Mesendoderm (in vitro differentiated cells): ENCODE measurements around the gene PEX1.

Source experiments
- DNase-seq: peaks from one replicate; pipeline ENCODE4 v3.0.0; 2013
- H2AK5ac ChIP-seq: 2 replicates; pipeline ENCODE4 v1.6.1; 2013; ENCODE audit warnings: low read length, inconsistent platforms
- H2BK120ac ChIP-seq: 2 replicates; pipeline ENCODE4 v1.6.1; 2013; ENCODE audit warnings: low read depth, mild to moderate bottlenecking, low read length, moderate library complexity, mixed read lengths
- H2BK15ac ChIP-seq: replicated peaks from 2 replicates; pipeline ENCODE4 v1.6.1; 2013; ENCODE audit warnings: low read depth, mild to moderate bottlenecking, moderate library complexity
- H2BK5ac ChIP-seq: 2 replicates; pipeline ENCODE4 v1.6.1; 2013; ENCODE audit warnings: low read length, inconsistent platforms
- H3K18ac ChIP-seq: 2 replicates; pipeline ENCODE4 v1.6.1; 2013; ENCODE audit warnings: mild to moderate bottlenecking, low read length, mixed read lengths
- H3K23ac ChIP-seq: one replicate; pipeline ENCODE4 v1.6.1; 2013; ENCODE audit warnings: low read length
- H3K27ac ChIP-seq: 2 replicates; pipeline ENCODE4 v1.5.1; 2013; ENCODE audit warnings: low read depth, mild to moderate bottlenecking, inconsistent platforms, low read length, moderate library complexity
- H3K27me3 ChIP-seq: 2 replicates; pipeline ENCODE4 v1.6.1; 2013; ENCODE audit warnings: low read length, control low read depth, mild to moderate bottlenecking, inconsistent platforms; ENCODE audit not compliant: insufficient read depth, poor library complexity
- H3K36me3 ChIP-seq: 2 replicates; pipeline ENCODE4 v1.6.1; 2013; ENCODE audit warnings: low read length, inconsistent platforms; ENCODE audit not compliant: control insufficient read depth, insufficient read depth
- H3K4ac ChIP-seq: one replicate; pipeline ENCODE4 v1.6.1; 2013; ENCODE audit warnings: low read depth, mild to moderate bottlenecking, low read length, moderate library complexity
- H3K4me1 ChIP-seq: 2 replicates; pipeline ENCODE4 v1.6.1; 2013; ENCODE audit warnings: low read depth, low read length, inconsistent platforms; ENCODE audit not compliant: control insufficient read depth
- H3K4me2 ChIP-seq: 2 replicates; pipeline ENCODE4 v1.6.1; 2013; ENCODE audit warnings: low read length
- H3K4me3 ChIP-seq: 2 replicates; pipeline ENCODE4 v1.5.1; 2013; ENCODE audit warnings: mild to moderate bottlenecking, low read length
- H3K56ac ChIP-seq: one replicate; pipeline ENCODE4 v1.6.1; 2013; ENCODE audit warnings: low read length
- H3K79me1 ChIP-seq: 2 replicates; pipeline ENCODE4 v1.6.1; 2013; ENCODE audit warnings: low read length, inconsistent platforms
- H3K79me2 ChIP-seq: 2 replicates; pipeline ENCODE4 v1.6.1; 2013; ENCODE audit warnings: mild to moderate bottlenecking, low read length; ENCODE audit not compliant: control insufficient read depth, insufficient read depth
- H3K9ac ChIP-seq: 2 replicates; pipeline ENCODE4 v1.6.1; 2013; ENCODE audit warnings: low read length, inconsistent platforms
- H4K5ac ChIP-seq: one replicate; pipeline ENCODE4 v1.6.1; 2013; ENCODE audit warnings: low read length
- H4K8ac ChIP-seq: one replicate; pipeline ENCODE4 v1.6.1; 2013; ENCODE audit warnings: low read depth, mild to moderate bottlenecking, control low read depth, low read length, moderate library complexity
- WGBS: extraction: QIAGEN DNeasy Blood & Tissue Kit; methylation state at CpG from one replicate; pipeline ENCODE4 v1.1.7; 2013; ENCODE audit warnings: low lambda C conversion rate, missing lambda C conversion rate; ENCODE audit not compliant: insufficient coverage; ENCODE audit errors: extremely low coverage; 5-methylcytosine and 5-hydroxymethylcytosine counted together

The PEX1 gene

DNA sequence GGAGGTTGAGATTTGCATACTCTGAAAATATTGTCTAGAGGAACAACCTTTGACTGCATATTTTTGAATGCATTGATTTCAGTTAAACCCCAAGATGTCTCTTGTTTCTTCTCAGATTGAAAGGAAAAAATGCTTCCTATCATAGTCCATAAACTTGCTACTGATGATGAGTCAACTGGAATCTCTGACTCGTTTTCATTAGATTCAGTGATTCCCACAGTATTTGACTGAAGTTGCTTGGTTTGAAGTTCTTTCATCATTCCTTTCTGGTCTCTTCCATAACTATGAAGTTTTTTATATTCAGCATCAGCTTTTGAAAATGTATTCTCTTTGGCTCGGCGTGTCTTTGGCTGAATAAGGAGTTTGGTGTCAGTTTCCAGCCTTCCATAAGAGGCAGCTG is 10.7 kb downstream of the PEX1 start:
- DNase-seq, result no peak
- Histone ChIP-seq H3K4me1 (no peaks in the 10 kb centered on the region), H3K27me3 (no peaks in the 10 kb centered on the region), H3K4me2 (no peak overlapping the region), H3K4ac (no peak overlapping the region), H2AK5ac (no peak overlapping the region), H4K8ac (no peak overlapping the region), H3K18ac (no peak overlapping the region), H3K79me1 (no peaks in the 10 kb centered on the region), H3K4me3 (no peak overlapping the region), H3K27ac (no peak overlapping the region), H3K23ac (no peak overlapping the region), H2BK5ac (no peak overlapping the region), H3K56ac (no peak overlapping the region), H3K79me2 (no peaks in the 10 kb centered on the region), H3K36me3 (no peaks in the 10 kb centered on the region), H2BK15ac (no peak overlapping the region), H4K5ac (no peak overlapping the region), H3K9ac (no peak overlapping the region), H2BK120ac (no peak overlapping the region)
- WGBS, result no CpG with 5 or more reads among the region's 3 CpGs

DNA sequence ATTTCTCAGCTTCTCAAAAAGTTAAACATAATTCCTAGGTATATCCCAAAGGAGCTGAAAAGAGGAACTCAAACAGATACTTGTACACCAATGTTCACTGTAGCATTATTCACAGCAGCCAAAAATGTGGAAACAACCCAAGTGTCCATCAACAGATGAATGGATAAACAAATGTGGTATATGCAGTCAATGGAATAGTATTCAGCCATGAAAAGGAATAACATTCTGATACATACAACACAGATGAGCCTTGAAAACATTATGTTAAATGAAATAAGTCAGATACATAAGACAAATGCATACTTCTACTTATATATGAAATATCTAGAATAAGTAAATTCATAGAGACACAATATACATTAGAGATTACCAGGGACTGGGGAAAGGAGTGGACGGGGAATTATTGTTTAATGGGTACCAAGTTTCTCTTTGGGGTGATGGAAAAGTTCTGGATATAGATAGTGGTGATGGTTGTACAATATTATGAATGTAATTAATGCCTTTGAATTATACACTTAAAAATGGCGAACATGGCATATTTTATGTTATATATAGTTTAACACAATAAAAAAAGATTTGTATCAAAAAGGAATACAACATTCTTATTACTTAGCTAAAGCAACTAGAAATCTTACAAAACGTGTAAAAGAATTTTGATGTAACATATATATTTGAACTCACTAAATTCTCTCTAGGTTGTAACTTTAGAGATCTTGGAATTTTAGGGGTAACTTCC is 15.0 kb downstream of the PEX1 start:
- Histone ChIP-seq H2BK15ac (no peak overlapping the region), H3K4me2 (no peak overlapping the region), H3K4me3 (no peak overlapping the region), H2BK5ac (no peak overlapping the region), H4K8ac (no peak overlapping the region), H3K56ac (no peak overlapping the region), H3K27me3 (no peaks in the 10 kb centered on the region), H3K79me1 (no peaks in the 10 kb centered on the region), H3K4me1 (no peaks in the 10 kb centered on the region), H4K5ac (no peak overlapping the region), H3K36me3 (no peaks in the 10 kb centered on the region), H2AK5ac (no peak overlapping the region), H3K4ac (no peak overlapping the region), H3K23ac (no peak overlapping the region), H3K18ac (no peak overlapping the region), H3K9ac (no peak overlapping the region), H3K79me2 (no peaks in the 10 kb centered on the region), H3K27ac (no peak overlapping the region), H2BK120ac (no peak overlapping the region)
- no peak for DNase-seq
- no CpG with 5 or more reads among the region's 3 CpGs for WGBS

DNA sequence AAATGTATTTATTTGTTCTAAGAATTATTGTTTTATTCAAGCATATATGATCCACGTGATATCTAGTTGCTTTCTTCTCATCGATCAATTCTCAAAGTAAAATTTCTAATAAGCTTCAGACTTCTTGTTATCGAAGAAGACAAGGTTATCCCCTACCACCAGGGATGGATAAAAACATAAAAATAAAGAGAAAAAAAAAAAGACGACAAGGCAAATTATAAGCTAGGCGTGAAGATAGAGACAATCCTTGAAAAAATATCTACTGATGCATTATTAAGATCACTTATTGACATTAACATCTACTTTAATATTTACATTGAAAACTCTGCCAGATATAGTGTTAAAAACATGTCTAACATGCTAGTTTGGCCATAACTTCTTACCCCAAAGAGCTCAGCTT is 19.4 kb downstream of the PEX1 start:
- no peak overlapping the region for H2AK5ac ChIP-seq
- H4K8ac ChIP-seq, result no peak overlapping the region
- H3K27me3 ChIP-seq, result no peaks in the 10 kb centered on the region
- H3K4me2 ChIP-seq, result no peak overlapping the region
- no peak overlapping the region for H3K9ac ChIP-seq
- no peak overlapping the region for H3K4ac ChIP-seq
- no peaks in the 10 kb centered on the region for H3K4me1 ChIP-seq
- H3K27ac ChIP-seq, result no peak overlapping the region
- no peak overlapping the region for H2BK120ac ChIP-seq
- no CpG with 5 or more reads among the region's 5 CpGs for WGBS
- DNase-seq, result no peak
- H4K5ac ChIP-seq, result no peak overlapping the region
- no peak overlapping the region for H3K56ac ChIP-seq
- H3K23ac ChIP-seq, result no peak overlapping the region
- no peak overlapping the region for H3K4me3 ChIP-seq
- H3K79me2 ChIP-seq, result no peaks in the 10 kb centered on the region
- H3K18ac ChIP-seq, result no peak overlapping the region
- H3K36me3 ChIP-seq, result no peaks in the 10 kb centered on the region
- no peak overlapping the region for H2BK15ac ChIP-seq
- H3K79me1 ChIP-seq, result no peaks in the 10 kb centered on the region
- no peak overlapping the region for H2BK5ac ChIP-seq

DNA sequence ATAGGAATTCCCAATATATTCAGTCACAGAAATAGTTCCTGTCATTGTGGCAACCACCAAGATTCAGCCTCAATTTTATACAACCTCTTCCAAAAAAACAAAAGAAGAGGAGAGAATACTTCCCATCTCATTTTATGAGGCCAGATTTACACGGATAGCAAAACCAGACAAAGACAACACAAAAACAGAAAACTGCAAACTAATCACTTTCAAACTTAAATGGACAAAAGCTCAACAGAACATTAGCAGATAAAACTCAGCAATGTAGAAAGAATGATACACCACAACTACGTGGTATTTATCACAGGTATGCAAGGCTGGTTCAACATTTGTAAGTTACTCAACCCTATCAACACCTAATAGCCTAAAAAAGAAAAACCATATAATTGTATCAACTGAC is 22.0 kb downstream of the PEX1 start:
- H3K56ac ChIP-seq, result no peak overlapping the region
- no peak overlapping the region for H3K4me2 ChIP-seq
- H3K79me1 ChIP-seq, result no peaks in the 10 kb centered on the region
- H2BK5ac ChIP-seq, result no peak overlapping the region
- no peaks in the 10 kb centered on the region for H3K4me1 ChIP-seq
- H3K4ac ChIP-seq, result no peak overlapping the region
- no peaks in the 10 kb centered on the region for H3K27me3 ChIP-seq
- DNase-seq, result no peak
- no peak overlapping the region for H3K4me3 ChIP-seq
- H3K18ac ChIP-seq, result no peak overlapping the region
- no peak overlapping the region for H2AK5ac ChIP-seq
- H3K36me3 ChIP-seq, result no peaks in the 10 kb centered on the region
- no peak overlapping the region for H3K9ac ChIP-seq
- H4K8ac ChIP-seq, result no peak overlapping the region
- H2BK120ac ChIP-seq, result no peak overlapping the region
- H2BK15ac ChIP-seq, result no peak overlapping the region
- no peaks in the 10 kb centered on the region for H3K79me2 ChIP-seq
- H3K23ac ChIP-seq, result no peak overlapping the region
- WGBS, result no CpG with 5 or more reads among the region's 2 CpGs
- no peak overlapping the region for H4K5ac ChIP-seq
- no peak overlapping the region for H3K27ac ChIP-seq

DNA sequence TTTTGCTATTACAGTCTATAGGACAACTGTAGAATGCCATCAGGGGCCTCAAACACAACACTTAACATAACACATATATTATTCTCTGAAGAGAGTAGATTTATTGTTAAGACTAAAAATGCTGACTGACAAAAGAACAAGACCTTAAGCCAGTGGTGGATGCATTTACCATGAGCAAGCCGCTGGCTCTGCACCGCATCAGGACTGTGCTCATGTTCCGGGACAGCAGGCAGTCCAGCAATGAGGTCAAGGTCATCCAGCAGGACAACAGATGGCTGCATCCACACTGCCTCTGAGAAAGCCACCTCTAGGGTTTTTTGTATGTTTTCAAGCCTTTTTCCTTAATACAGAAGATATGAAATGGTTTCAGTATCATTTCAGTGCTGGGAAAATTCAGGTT is 23.8 kb downstream of the PEX1 start:
- no peaks in the 10 kb centered on the region for H3K36me3 ChIP-seq
- H3K4me1 ChIP-seq, result no peaks in the 10 kb centered on the region
- H3K56ac ChIP-seq, result no peak overlapping the region
- no peaks in the 10 kb centered on the region for H3K79me1 ChIP-seq
- H3K23ac ChIP-seq, result no peak overlapping the region
- H4K5ac ChIP-seq, result no peak overlapping the region
- no peak overlapping the region for H3K18ac ChIP-seq
- H2BK120ac ChIP-seq, result no peak overlapping the region
- no peak overlapping the region for H4K8ac ChIP-seq
- H3K27me3 ChIP-seq, result no peaks in the 10 kb centered on the region
- no CpG with 5 or more reads among the region's 3 CpGs for WGBS
- no peaks in the 10 kb centered on the region for H3K79me2 ChIP-seq
- no peak overlapping the region for H3K27ac ChIP-seq
- H3K4me2 ChIP-seq, result no peak overlapping the region
- H3K4me3 ChIP-seq, result no peak overlapping the region
- no peak overlapping the region for H3K9ac ChIP-seq
- H2AK5ac ChIP-seq, result no peak overlapping the region
- no peak for DNase-seq
- H2BK15ac ChIP-seq, result no peak overlapping the region
- no peak overlapping the region for H3K4ac ChIP-seq
- no peak overlapping the region for H2BK5ac ChIP-seq

DNA sequence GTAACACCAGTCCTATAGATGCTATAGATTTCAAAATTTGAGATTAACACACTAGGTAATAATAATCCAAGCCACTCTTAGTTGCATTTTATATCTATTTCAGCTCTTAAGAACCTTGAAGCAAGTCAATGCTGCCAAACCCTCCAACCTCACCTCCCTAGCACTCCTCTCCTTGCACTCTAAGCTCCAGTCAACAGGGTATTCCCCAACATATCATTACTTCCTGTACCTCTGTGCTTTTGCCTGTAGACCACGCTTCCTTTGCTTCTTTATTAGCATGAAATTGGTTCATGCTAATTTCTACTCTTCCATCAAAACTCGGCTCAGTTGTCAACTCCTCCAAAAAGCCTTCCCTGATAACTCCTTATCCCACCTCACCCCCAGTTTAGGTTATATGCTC is 24.6 kb downstream of the PEX1 start:
- no peak overlapping the region for H3K27ac ChIP-seq
- no peaks in the 10 kb centered on the region for H3K27me3 ChIP-seq
- no peak overlapping the region for H3K18ac ChIP-seq
- no peaks in the 10 kb centered on the region for H3K79me1 ChIP-seq
- H3K56ac ChIP-seq, result no peak overlapping the region
- H3K4me3 ChIP-seq, result no peak overlapping the region
- H3K4me2 ChIP-seq, result no peak overlapping the region
- DNase-seq, result no peak
- WGBS, result no CpG with 5 or more reads among the region's 2 CpGs
- H4K8ac ChIP-seq, result no peak overlapping the region
- H4K5ac ChIP-seq, result no peak overlapping the region
- H3K79me2 ChIP-seq, result no peaks in the 10 kb centered on the region
- no peak overlapping the region for H3K4ac ChIP-seq
- H2BK15ac ChIP-seq, result no peak overlapping the region
- H3K36me3 ChIP-seq, result no peaks in the 10 kb centered on the region
- no peak overlapping the region for H3K9ac ChIP-seq
- no peak overlapping the region for H3K23ac ChIP-seq
- H2BK120ac ChIP-seq, result no peak overlapping the region
- H2AK5ac ChIP-seq, result no peak overlapping the region
- no peaks in the 10 kb centered on the region for H3K4me1 ChIP-seq
- no peak overlapping the region for H2BK5ac ChIP-seq
